K562 (cell line): Measurements from ENCODE around the gene TMEM164. TPM values are rescaled to one million over a fixed set of nuclear protein-coding genes. Genes with fewer than 3 reads are reported as not detected.

Experiments
- ATAC-seq: fragments of 200-7000 bp; cut with Tn5 transposase; 3 replicates; pipeline ENCODE4 v1.9.1; 2020; ENCODE audit warnings: moderate library complexity
- BruUV-seq: library from RNA; stranded (reverse); fragments of 400-500 nt; replicated peaks from 2 replicates; lab custom pipeline; 2021; lab: Mats Ljungman, UMichigan
- CTCF ChIA-PET: fragments of 300-600 bp; formaldehyde crosslinking; extraction: SDS; loops from one replicate; lab custom pipeline; 2021; ENCODE audit warnings: low intra/inter-chr PET ratio; lab: Yijun Ruan, JAX
- POLR2A ChIA-PET: fragments of 300-600, 350-650 bp; sonication (Branson Sonifier 250); formaldehyde crosslinking; extraction: SDS; loops from one replicate; lab custom pipeline; 2021; ENCODE audit warnings: antibody characterized with exemption, inconsistent platforms; lab: Yijun Ruan, JAX
- DNase-seq, 4 experiments: peaks; one replicate each; pipeline versions ENCODE4 v3.0.0 to v3.0.0-alpha.2; 2011 to 2018; ENCODE audit warnings: low spot score in 3 of 4, mixed read lengths in 3 of 4; ENCODE audit errors: extremely low read depth in 1 of 4
- FAIRE-seq: peaks from 2 replicates; lab custom pipeline; 2011; peaks lifted over from hg19 to GRCh38; lab: Jason Lieb, UNC
- H2AFZ ChIP-seq: 2 replicates; pipeline ENCODE4 v1.6.0; 2011; ENCODE audit warnings: low read depth, low read length, control low read depth, inconsistent platforms
- H3K27ac ChIP-seq: fragments of 200-600 bp; 3 replicates; pipeline ENCODE4 v1.8.0; 2011; ENCODE audit warnings: low read depth, mild to moderate bottlenecking, control low read depth, inconsistent platforms, low read length, moderate library complexity, mixed read lengths; ENCODE audit errors: extremely low read depth
- H3K27me3 ChIP-seq, 2 experiments: fragments of 300-600 bp in 1 of 2; 2 replicates in 1 of 2; 3 replicates in 1 of 2; pipeline versions ENCODE4 v1.6.0 to v1.8.0; 2011; ENCODE audit warnings: inconsistent platforms in 2 of 2, low read length in 2 of 2, mild to moderate bottlenecking in 1 of 2, mixed read lengths in 1 of 2, moderate library complexity in 1 of 2; ENCODE audit not compliant: control insufficient read depth in 2 of 2, insufficient read depth in 2 of 2
- H3K36me3 ChIP-seq: fragments of 300-600 bp; 3 replicates; pipeline ENCODE4 v1.8.0; 2011; ENCODE audit warnings: mild to moderate bottlenecking, low read length, inconsistent platforms; ENCODE audit not compliant: control insufficient read depth, insufficient read depth
- H3K4me1 ChIP-seq, 2 experiments: fragments of 200-600 bp in 1 of 2; replicated peaks in 1 of 2; 2 replicates in 1 of 2; 3 replicates in 1 of 2; pipeline versions ENCODE4 v1.5.1 to v1.8.0; 2011; ENCODE audit warnings: inconsistent platforms in 2 of 2, low read length in 2 of 2, mild to moderate bottlenecking in 1 of 2, mixed read lengths in 1 of 2, moderate library complexity in 1 of 2; ENCODE audit not compliant: control insufficient read depth in 2 of 2, insufficient read depth in 2 of 2
- H3K4me2 ChIP-seq: 2 replicates; pipeline ENCODE4 v1.6.1; 2011; ENCODE audit warnings: low read length, control low read depth, inconsistent platforms, mixed read lengths; ENCODE audit not compliant: insufficient read depth
- H3K4me3 ChIP-seq: fragments of 200-600 bp; sonication (generic), shearing (Covaris generic); 2 replicates; pipeline ENCODE4 v1.5.1; 2016; ENCODE audit warnings: control low read depth, inconsistent platforms
- H3K79me2 ChIP-seq: fragments of 200-600 bp; 3 replicates; pipeline ENCODE4 v1.8.0; 2011; ENCODE audit warnings: low read length, inconsistent platforms; ENCODE audit not compliant: control insufficient read depth, insufficient read depth
- H3K9ac ChIP-seq, 2 experiments: 2 replicates each; pipeline versions ENCODE4 v1.6.0 to v1.6.1; 2011; ENCODE audit warnings: low read depth in 2 of 2, low read length in 2 of 2, control low read depth in 1 of 2, inconsistent platforms in 1 of 2, mild to moderate bottlenecking in 1 of 2, mixed read lengths in 1 of 2; ENCODE audit not compliant: insufficient read depth in 1 of 2
- H3K9me1 ChIP-seq: one replicate; pipeline ENCODE4 v1.6.0; 2011; ENCODE audit warnings: inconsistent platforms, mild to moderate bottlenecking, low read length, moderate library complexity; ENCODE audit not compliant: control insufficient read depth, insufficient read depth
- H3K9me3 ChIP-seq: replicated peaks from 2 replicates; pipeline ENCODE4 v1.5.1; 2011; ENCODE audit warnings: low read depth, low read length, inconsistent platforms; ENCODE audit not compliant: control insufficient read depth, insufficient read depth
- H4K20me1 ChIP-seq: replicated peaks from 2 replicates; pipeline ENCODE4 v1.6.1; 2011; ENCODE audit warnings: low read length, inconsistent platforms, mixed read lengths; ENCODE audit not compliant: control insufficient read depth, insufficient read depth
- EP300 ChIP-seq: IDR thresholded peaks from 2 replicates; pipeline ENCODE4 v1.6.1; 2012; ENCODE audit warnings: low read length, improper control_type of control experiment
- L3MBTL2 ChIP-seq: fragments of 450-650 bp; IDR thresholded peaks from 2 replicates; pipeline ENCODE4 v1.6.1; 2016; ENCODE audit warnings: mild to moderate bottlenecking, moderate library complexity
- MEF2D ChIP-seq: conservative IDR thresholded peaks from 2 replicates; pipeline ENCODE4 v1.6.1; 2016; ENCODE audit warnings: low read depth, missing genetic modification characterization, missing compliant biosample characterization
- NCOR1 ChIP-seq: fragments of 450-650 bp; IDR thresholded peaks from 2 replicates; pipeline ENCODE4 v1.6.1; 2016; ENCODE audit warnings: mild to moderate bottlenecking, moderate library complexity
- NRF1 ChIP-seq, 2 experiments: fragments of 450-650 bp; IDR thresholded peaks in 1 of 2; conservative IDR thresholded peaks in 1 of 2; 2 replicates each; pipeline ENCODE4 v1.6.1; 2014; ENCODE audit warnings: mild to moderate bottlenecking in 2 of 2
- TCF3 ChIP-seq: sonication (generic); formaldehyde crosslinking; IDR thresholded peaks from 2 replicates; pipeline ENCODE4 v1.4.0; 2020; ENCODE audit warnings: mild to moderate bottlenecking, missing genetic modification reagents
- ZNF274 ChIP-seq: IDR thresholded peaks from 2 replicates; pipeline ENCODE4 v1.6.1; 2011; ENCODE audit warnings: low read depth, mild to moderate bottlenecking, low read length, moderate library complexity, borderline replicate concordance
- ZNF316 ChIP-seq: fragments of 450-650 bp; IDR thresholded peaks from 2 replicates; pipeline ENCODE4 v1.6.1; 2016
- ZNF707 ChIP-seq: fragments of 250-450 bp; sonication (Bioruptor Pico); conservative IDR thresholded peaks from 2 replicates; pipeline ENCODE4 v1.8.0; 2022; ENCODE audit warnings: inconsistent platforms, mild to moderate bottlenecking, moderate library complexity
- ZSCAN29 ChIP-seq: fragments of 450-650 bp; IDR thresholded peaks from 2 replicates; pipeline ENCODE4 v1.6.1; 2017
- WGBS: fragments of 100-300 bp; shearing (Covaris generic); methylation state at CpG from one replicate; pipeline ENCODE4 v1.1.6; 2016; ENCODE audit warnings: low coverage, mixed read lengths; ENCODE audit not compliant: insufficient coverage; ENCODE audit errors: missing lambda C conversion rate; 5-methylcytosine and 5-hydroxymethylcytosine counted together
- in situ Hi-C: fragments of 300-500 bp; cut with MboI; formaldehyde crosslinking; loops from 4 replicates; pipeline ENCODE4 v1.15.0; 2018; ENCODE audit warnings: inconsistent platforms, mixed read lengths
- intact Hi-C: fragments of 100-400 bp; cut with micrococcal nuclease; formaldehyde crosslinking; loops from 2 replicates; pipeline ENCODE4 v1.14.2; 2022
- polyA plus RNA-seq, 8 experiments: library from polyadenylated mRNA; depleted of rRNA in 4 of 8; stranded (reverse) in 5 of 8; unstranded in 3 of 8; fragments of >200 nt; fragmentation: Nextera tagmentation in 2 of 8; fragmentation: Illumina TruSeq in 1 of 8; extraction: Ambion mirVana in 2 of 8; extraction: Trizol in 1 of 8; gene quantifications; 2 replicates each; pipeline versions ENCODE4 v1.2.1 to v1.2.3, GENCODE V29; 2011 to 2014; ENCODE audit warnings: inconsistent platforms in 1 of 8, missing spikeins in 1 of 8
- total RNA-seq, 7 experiments: library from RNA; depleted of rRNA in 6 of 7; stranded (reverse); fragments of >200 nt in 6 of 7; fragmentation: Illumina TruSeq in 2 of 7; extraction: Trizol in 2 of 7; gene quantifications; 2 replicates each; pipeline versions ENCODE4 v1.2.1 to v1.2.3, GENCODE V29; 2011 to 2021; ENCODE audit warnings: low replicate concordance in 1 of 7
- TF ChIP-seq, protein P1 (sequence below): fragments of 450-650 bp; IDR thresholded peaks from 2 replicates; pipeline ENCODE4 v1.6.1; 2016; ENCODE audit warnings: mild to moderate bottlenecking
- TF ChIP-seq, protein P2 (sequence below): conservative IDR thresholded peaks from 2 replicates; pipeline ENCODE4 v1.6.1; 2011; ENCODE audit warnings: low read depth, mild to moderate bottlenecking, low read length; ENCODE audit not compliant: control insufficient read depth

Gene TMEM164
- total and polyA plus RNA-seq, 9 of the 15 experiments (the other 6 are each of a cell fraction or from before 2014, with no cell fraction given): 2.4 to 57.3 (median 23.1) TPM

DNA sequence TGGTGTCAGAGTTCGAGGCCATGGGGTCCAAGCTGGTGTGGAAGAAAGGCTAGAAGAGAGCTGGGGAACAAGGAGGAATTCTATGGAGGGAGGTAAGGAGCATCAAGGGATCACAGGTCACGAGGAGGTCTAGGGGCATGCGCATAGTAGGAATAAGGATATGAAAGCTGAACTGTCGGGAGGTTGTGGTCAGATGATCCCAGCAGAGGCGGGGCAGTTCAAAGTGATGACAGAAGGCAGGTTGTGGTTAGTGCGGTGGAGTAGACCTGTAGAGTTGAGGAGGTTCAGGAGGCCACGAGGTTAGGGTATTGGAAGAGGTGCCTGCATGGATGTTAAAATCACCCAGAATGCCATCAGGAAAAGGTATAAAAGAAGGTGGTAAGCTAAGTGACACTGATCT is 156.3 kb downstream of the TMEM164 start (continued):
- TF ChIP-seq NRF1 (conservative IDR thresholded peaks at IDR 0.05 in 1 of 2, IDR thresholded peaks at IDR 0.05 in 1 of 2) (peak; percentile 81 to 84), ZNF274 (no peak), ZNF707 (CRISPR knock-in tag) (no peak), TCF3 (CRISPR knock-in tag) (peak; percentile 45), ZSCAN29 (no peak), EP300 (0 out of 2 replicates have a peak, but pooled peaks have one; percentile 23), L3MBTL2 (0 out of 2 replicates have a peak, but pooled peaks have one; percentile 19)
- TF ChIP-seq, protein P1, sequence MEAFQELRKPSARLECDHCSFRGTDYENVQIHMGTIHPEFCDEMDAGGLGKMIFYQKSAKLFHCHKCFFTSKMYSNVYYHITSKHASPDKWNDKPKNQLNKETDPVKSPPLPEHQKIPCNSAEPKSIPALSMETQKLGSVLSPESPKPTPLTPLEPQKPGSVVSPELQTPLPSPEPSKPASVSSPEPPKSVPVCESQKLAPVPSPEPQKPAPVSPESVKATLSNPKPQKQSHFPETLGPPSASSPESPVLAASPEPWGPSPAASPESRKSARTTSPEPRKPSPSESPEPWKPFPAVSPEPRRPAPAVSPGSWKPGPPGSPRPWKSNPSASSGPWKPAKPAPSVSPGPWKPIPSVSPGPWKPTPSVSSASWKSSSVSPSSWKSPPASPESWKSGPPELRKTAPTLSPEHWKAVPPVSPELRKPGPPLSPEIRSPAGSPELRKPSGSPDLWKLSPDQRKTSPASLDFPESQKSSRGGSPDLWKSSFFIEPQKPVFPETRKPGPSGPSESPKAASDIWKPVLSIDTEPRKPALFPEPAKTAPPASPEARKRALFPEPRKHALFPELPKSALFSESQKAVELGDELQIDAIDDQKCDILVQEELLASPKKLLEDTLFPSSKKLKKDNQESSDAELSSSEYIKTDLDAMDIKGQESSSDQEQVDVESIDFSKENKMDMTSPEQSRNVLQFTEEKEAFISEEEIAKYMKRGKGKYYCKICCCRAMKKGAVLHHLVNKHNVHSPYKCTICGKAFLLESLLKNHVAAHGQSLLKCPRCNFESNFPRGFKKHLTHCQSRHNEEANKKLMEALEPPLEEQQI: no peak

DNA sequence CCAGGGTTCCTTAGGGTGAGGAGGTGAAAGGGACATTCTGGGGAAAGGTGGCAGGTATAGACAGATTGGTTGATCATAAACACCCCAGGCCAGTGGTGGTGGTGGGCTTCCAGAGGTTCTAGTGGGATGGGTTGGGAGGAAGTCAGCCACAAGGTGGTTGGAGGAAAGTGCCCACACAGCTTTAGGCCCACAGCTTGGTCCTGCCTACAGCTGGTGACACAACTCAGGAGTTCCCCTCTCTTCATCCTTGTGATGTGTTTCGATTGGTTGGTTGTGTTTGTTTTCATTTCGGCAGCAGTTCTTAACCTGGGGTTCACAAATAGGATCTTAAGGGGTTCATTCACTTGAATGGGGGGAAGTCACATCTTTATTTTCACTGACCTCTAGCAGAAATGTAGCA is 157.0 kb downstream of the TMEM164 start:
- intact Hi-C loops: loop anchor here (1.0 to 10.0 kb wide), 5 partner anchors 187 to 685 kb away; partner anchors contain the start of gene GUCY2F
- no TSS peak for BruUV-seq
- H2AFZ ChIP-seq: no peak overlapping the region
- H3K36me3 ChIP-seq: peaks cover 29% of the 10 kb centered on the region; the same call in 2 of the 3 replicates
- no peaks in the 10 kb centered on the region for H3K27me3 ChIP-seq
- H3K9me1 ChIP-seq: no peaks in the 10 kb centered on the region
- in situ Hi-C loops: loop anchor here (5.0 to 25.0 kb wide), 3 partner anchors 247 to 702 kb away; no protein-coding TSS in a partner anchor
- TF ChIP-seq, protein P2, sequence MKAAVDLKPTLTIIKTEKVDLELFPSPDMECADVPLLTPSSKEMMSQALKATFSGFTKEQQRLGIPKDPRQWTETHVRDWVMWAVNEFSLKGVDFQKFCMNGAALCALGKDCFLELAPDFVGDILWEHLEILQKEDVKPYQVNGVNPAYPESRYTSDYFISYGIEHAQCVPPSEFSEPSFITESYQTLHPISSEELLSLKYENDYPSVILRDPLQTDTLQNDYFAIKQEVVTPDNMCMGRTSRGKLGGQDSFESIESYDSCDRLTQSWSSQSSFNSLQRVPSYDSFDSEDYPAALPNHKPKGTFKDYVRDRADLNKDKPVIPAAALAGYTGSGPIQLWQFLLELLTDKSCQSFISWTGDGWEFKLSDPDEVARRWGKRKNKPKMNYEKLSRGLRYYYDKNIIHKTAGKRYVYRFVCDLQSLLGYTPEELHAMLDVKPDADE: no peak
- no peak for TF ChIP-seq MEF2D
- TF ChIP-seq ZNF316: no peak
- no peak for TF ChIP-seq NCOR1
- H3K4me3 ChIP-seq: no peak overlapping the region
- DNase-seq (no peak), FAIRE-seq (no peak), ATAC-seq (peak; percentile 6; the same call in 1 of the 3 replicates)
- no peak overlapping the region; a peak in 1 of 4 replicates for H3K9ac ChIP-seq
- ChIA-PET POLR2A (interaction anchor here (1.0 to 2.0 kb wide), 4 partner anchors 158 to 252 kb away, joined by 3 to 8 read pairs (median 4); no protein-coding TSS in a partner anchor), CTCF (interaction anchor here (1.1 to 3.2 kb wide), 7 partner anchors 14 to 258 kb away, joined by 3 to 39 read pairs (median 4); no protein-coding TSS in a partner anchor)
- H3K27ac ChIP-seq: no peak overlapping the region; the same call in 2 of the 3 replicates
- H3K79me2 ChIP-seq: peaks cover 21% of the 10 kb centered on the region; the same call in 2 of the 3 replicates
- no peaks in the 10 kb centered on the region for H3K9me3 ChIP-seq
- no peak overlapping the region for H3K4me2 ChIP-seq
- 14% methylated on average over 1 of the region's 2 CpGs for WGBS
- H4K20me1 ChIP-seq: no peaks in the 10 kb centered on the region; the same call in 1 of the 2 replicates
- H3K4me1 ChIP-seq: peaks cover 7 to 32% of the 10 kb centered on the region in 2 experiments; a peak in 3 of 5 replicates
